H1 (cell line): Measurements from ENCODE around the gene CABP1. TPM values are rescaled to one million over a fixed set of nuclear protein-coding genes. Genes with fewer than 3 reads are reported as not detected.

Experiments
- CTCF ChIA-PET: fragments of 300-600 bp; sonication (Branson Sonifier 250); formaldehyde crosslinking; loops from one replicate; lab custom pipeline; 2021; ENCODE audit not compliant: partially characterized antibody; lab: Charles Lee
- POLR2A ChIA-PET: fragments of 300-600 bp; sonication (Branson Sonifier 250); formaldehyde crosslinking; loops from one replicate; lab custom pipeline; 2021; ENCODE audit warnings: inconsistent platforms; ENCODE audit not compliant: partially characterized antibody; lab: Charles Lee
- DNase-seq, 2 experiments: peaks; one replicate each; pipeline versions ENCODE4 v3.0.0 to v3.0.0-alpha.2; 2010 to 2022; ENCODE audit warnings: low spot score in 2 of 2, low read depth in 1 of 2, mixed read lengths in 1 of 2
- FAIRE-seq: peaks from 2 replicates; lab custom pipeline; 2011; peaks lifted over from hg19 to GRCh38; lab: Jason Lieb, UNC
- H2AFZ ChIP-seq: 2 replicates; pipeline ENCODE4 v1.8.1; 2012; ENCODE audit warnings: low read length, inconsistent platforms
- H2AK5ac ChIP-seq: 2 replicates; pipeline ENCODE4 v1.6.1; 2013; ENCODE audit warnings: low read depth, low read length
- H2BK120ac ChIP-seq: replicated peaks from 2 replicates; pipeline ENCODE3; 2013; ENCODE audit warnings: low read depth, low read length, inconsistent platforms
- H2BK12ac ChIP-seq: 2 replicates; pipeline ENCODE4 v1.6.1; 2013; ENCODE audit warnings: low read depth, low read length
- H2BK15ac ChIP-seq: 2 replicates; pipeline ENCODE4 v1.6.1; 2013; ENCODE audit warnings: low read length
- H2BK20ac ChIP-seq: 2 replicates; pipeline ENCODE4 v1.6.1; 2013; ENCODE audit warnings: low read length
- H2BK5ac ChIP-seq: 2 replicates; pipeline ENCODE4 v1.6.1; 2013; ENCODE audit warnings: low read depth, low read length
- H3K14ac ChIP-seq: 2 replicates; pipeline ENCODE4 v1.6.1; 2013; ENCODE audit warnings: inconsistent platforms; ENCODE audit not compliant: insufficient read length
- H3K18ac ChIP-seq: 2 replicates; pipeline ENCODE4 v1.6.1; 2013; ENCODE audit warnings: low read length; ENCODE audit errors: extremely low read depth
- H3K23ac ChIP-seq: 2 replicates; pipeline ENCODE4 v1.6.1; 2013; ENCODE audit warnings: inconsistent platforms; ENCODE audit not compliant: insufficient read length
- H3K23me2 ChIP-seq: 2 replicates; pipeline ENCODE4 v1.6.1; 2013; ENCODE audit warnings: low read depth, low read length
- H3K27ac ChIP-seq: 2 replicates; pipeline ENCODE4 v1.6.1; 2011; ENCODE audit warnings: low read depth, low read length, inconsistent platforms
- H3K27me3 ChIP-seq, 4 experiments: replicated peaks in 1 of 4; 1 replicate in 1 of 4; 2 replicates in 3 of 4; pipeline versions ENCODE4 v1.6.1 to v1.8.1; 2011 to 2013; ENCODE audit warnings: low read length in 3 of 4, mild to moderate bottlenecking in 3 of 4, inconsistent platforms in 2 of 4, mixed read lengths in 2 of 4, moderate library complexity in 1 of 4; ENCODE audit not compliant: control insufficient read depth in 3 of 4, insufficient read depth in 3 of 4; ENCODE audit errors: extremely low read depth in 1 of 4
- H3K36me3 ChIP-seq, 4 experiments: 2 replicates each; pipeline versions ENCODE4 v1.6.1 to v1.8.1; 2011 to 2013; ENCODE audit warnings: mild to moderate bottlenecking in 4 of 4, low read length in 3 of 4, moderate library complexity in 2 of 4, control low read depth in 1 of 4, inconsistent platforms in 1 of 4; ENCODE audit not compliant: insufficient read depth in 4 of 4, control insufficient read depth in 2 of 4
- H3K4ac ChIP-seq: replicated peaks from 2 replicates; pipeline ENCODE3; 2013; ENCODE audit warnings: low read length, low read depth, mixed read lengths, inconsistent platforms; ENCODE audit not compliant: insufficient read length
- H3K4me1 ChIP-seq, 4 experiments: replicated peaks in 1 of 4; 1 replicate in 1 of 4; 2 replicates in 3 of 4; pipeline versions ENCODE4 v1.6.1 to v1.8.1; 2011 to 2013; ENCODE audit warnings: low read length in 3 of 4, inconsistent platforms in 2 of 4, mixed read lengths in 1 of 4; ENCODE audit not compliant: insufficient read depth in 4 of 4, control insufficient read depth in 3 of 4
- H3K4me2 ChIP-seq, 2 experiments: 2 replicates each; pipeline versions ENCODE4 v1.6.1 to v1.8.1; 2011 to 2013; ENCODE audit warnings: low read depth in 2 of 2, low read length in 2 of 2, control low read depth in 1 of 2, inconsistent platforms in 1 of 2, mild to moderate bottlenecking in 1 of 2; ENCODE audit not compliant: insufficient read depth in 1 of 2
- H3K4me3 ChIP-seq, 4 experiments: fragments of 200-600, 300-600 bp in 1 of 4; sonication (generic), shearing (Covaris generic), sonication (Bioruptor Twin) in 1 of 4; 2 replicates each; pipeline versions ENCODE4 v1.5.1 to v1.8.1; 2011 to 2016; ENCODE audit warnings: low read length in 4 of 4, low read depth in 3 of 4, control low read depth in 2 of 4, inconsistent platforms in 2 of 4, mild to moderate bottlenecking in 2 of 4, mixed read lengths in 1 of 4, moderate library complexity in 1 of 4; ENCODE audit not compliant: insufficient read depth in 2 of 4; ENCODE audit errors: extremely low read depth in 1 of 4
- H3K56ac ChIP-seq: replicated peaks from 2 replicates; pipeline ENCODE3; 2013; ENCODE audit warnings: low read depth, mild to moderate bottlenecking, mixed read lengths, low read length, inconsistent platforms; ENCODE audit not compliant: insufficient read length
- H3K79me1 ChIP-seq: 2 replicates; pipeline ENCODE4 v1.6.1; 2013; ENCODE audit warnings: low read depth, low read length, control low read depth
- H3K79me2 ChIP-seq, 2 experiments: 2 replicates each; pipeline versions ENCODE4 v1.6.1 to v1.8.1; 2012 to 2013; ENCODE audit warnings: low read length in 2 of 2, mild to moderate bottlenecking in 2 of 2, inconsistent platforms in 1 of 2; ENCODE audit not compliant: insufficient read depth in 2 of 2, control insufficient read depth in 1 of 2
- H3K9ac ChIP-seq, 4 experiments: replicated peaks in 1 of 4; 1 replicate in 1 of 4; 2 replicates in 3 of 4; pipeline versions ENCODE4 v1.6.1 to v1.8.1; 2011 to 2013; ENCODE audit warnings: low read depth in 3 of 4, low read length in 3 of 4, control low read depth in 2 of 4, mild to moderate bottlenecking in 2 of 4, moderate library complexity in 2 of 4, inconsistent platforms in 1 of 4; ENCODE audit errors: extremely low read depth in 1 of 4
- H3K9me3 ChIP-seq, 2 experiments: 2 replicates each; pipeline versions ENCODE4 v1.6.1 to v1.8.1; 2012 to 2013; ENCODE audit warnings: mild to moderate bottlenecking in 2 of 2, moderate library complexity in 2 of 2, control low read depth in 1 of 2, inconsistent platforms in 1 of 2, low read depth in 1 of 2, low read length in 1 of 2, mixed read lengths in 1 of 2; ENCODE audit not compliant: insufficient read depth in 2 of 2
- H4K20me1 ChIP-seq, 2 experiments: replicated peaks in 1 of 2; 2 replicates each; pipeline versions ENCODE3 to v1.8.1; 2011 to 2013; ENCODE audit warnings: inconsistent platforms in 2 of 2, low read length in 2 of 2, mild to moderate bottlenecking in 1 of 2; ENCODE audit not compliant: insufficient read depth in 2 of 2, control insufficient read depth in 1 of 2
- H4K5ac ChIP-seq: 2 replicates; pipeline ENCODE4 v1.6.1; 2013; ENCODE audit warnings: low read length, low read depth, mixed read lengths, inconsistent platforms; ENCODE audit not compliant: insufficient read length
- H4K8ac ChIP-seq: 2 replicates; pipeline ENCODE4 v1.8.0; 2013; ENCODE audit warnings: mild to moderate bottlenecking, moderate library complexity, low read length, inconsistent platforms; ENCODE audit not compliant: insufficient read depth; ENCODE audit errors: extremely low read depth
- H4K91ac ChIP-seq: replicated peaks from 2 replicates; pipeline ENCODE3; 2013; ENCODE audit warnings: low read length, mixed read lengths, inconsistent platforms; ENCODE audit not compliant: insufficient read length
- BCL11A ChIP-seq, 2 experiments: IDR thresholded peaks; one replicate each; pipeline ENCODE4 v1.6.1; 2011; ENCODE audit warnings: low read depth in 2 of 2, low read length in 2 of 2, mild to moderate bottlenecking in 2 of 2
- JUND ChIP-seq: IDR thresholded peaks from 2 replicates; pipeline ENCODE4 v1.6.1; 2011; ENCODE audit warnings: mild to moderate bottlenecking, improper control_type of control experiment, low read length
- RBBP5 ChIP-seq: IDR thresholded peaks from 2 replicates; pipeline ENCODE4 v1.7.1; 2012; ENCODE audit warnings: low read depth, mild to moderate bottlenecking, inconsistent platforms, low read length, moderate library complexity, borderline replicate concordance
- RXRA ChIP-seq: IDR thresholded peaks from 2 replicates; pipeline ENCODE4 v1.6.1; 2011; ENCODE audit warnings: low read depth, mild to moderate bottlenecking, low read length, moderate library complexity; ENCODE audit not compliant: insufficient read depth
- SIN3A ChIP-seq, 2 experiments: IDR thresholded peaks in 1 of 2; conservative IDR thresholded peaks in 1 of 2; 2 replicates each; pipeline ENCODE4 v1.6.1; 2011 to 2012; ENCODE audit warnings: low read length in 2 of 2, improper control_type of control experiment in 1 of 2, low read depth in 1 of 2, mild to moderate bottlenecking in 1 of 2
- SP4 ChIP-seq: IDR thresholded peaks from 2 replicates; pipeline ENCODE4 v1.6.1; 2012; ENCODE audit warnings: low read length, inconsistent platforms
- TAF1 ChIP-seq: IDR thresholded peaks from 2 replicates; pipeline ENCODE4 v1.6.1; 2011; ENCODE audit warnings: mild to moderate bottlenecking, low read depth, low read length
- USF2 ChIP-seq: IDR thresholded peaks from 2 replicates; pipeline ENCODE4 v1.6.1; 2011; ENCODE audit warnings: low read length, improper control_type of control experiment
- ZNF274 ChIP-seq: IDR thresholded peaks from 2 replicates; pipeline ENCODE4 v1.7.0; 2012; ENCODE audit warnings: low read length, borderline replicate concordance; ENCODE audit errors: extremely low read depth
- WGBS, 2 experiments: shearing (Covaris generic) in 1 of 2; methylation state at CpG; one replicate each; pipeline versions ENCODE4 v1.1.6 to v1.1.7; 2013 to 2015; ENCODE audit warnings: low lambda C conversion rate in 2 of 2, mixed read lengths in 2 of 2, inconsistent platforms in 1 of 2, low coverage in 1 of 2, missing lambda C conversion rate in 1 of 2; ENCODE audit not compliant: insufficient replicate concordance in 2 of 2, insufficient coverage in 1 of 2, insufficient read length in 1 of 2; ENCODE audit errors: extremely low coverage in 1 of 2, missing lambda C conversion rate in 1 of 2; 5-methylcytosine and 5-hydroxymethylcytosine counted together
- polyA plus RNA-seq, 7 experiments: library from polyadenylated mRNA; depleted of rRNA in 3 of 7; stranded (reverse) in 5 of 7; unstranded in 2 of 7; fragments of >200 nt in 5 of 7; fragments of 200-250 nt in 2 of 7; gene quantifications; 1 replicate in 5 of 7; 2 replicates in 1 of 7; 4 replicates in 1 of 7; pipeline versions ENCODE4 v1.2.1 to v1.2.3, GENCODE V29; 2011 to 2013; ENCODE audit warnings: missing spikeins in 2 of 7, mixed read lengths in 2 of 7
- total RNA-seq: library from RNA; stranded (reverse); fragmentation: NEBNext Ultra II Directional; extraction: Animal tissue kit (Norgen Biotek cat#: 25700); gene quantifications from 2 replicates; pipeline ENCODE4 v1.2.1, GENCODE V29; 2021

CABP1 gene
- total and polyA plus RNA-seq, 2 of the 8 experiments (the other 6 are each of a cell fraction or from before 2014, with no cell fraction given), result 3.9 to 7.4 TPM

- H2BK12ac ChIP-seq, result no peak overlapping the region
- no peaks in the 10 kb centered on the region for H4K20me1 ChIP-seq
- H3K4me1 ChIP-seq, result peaks cover 0 to 6% (median 4%) of the 10 kb centered on the region in 4 experiments; a peak in 4 of 7 replicates
- no peak overlapping the region for H2AFZ ChIP-seq
- no peak overlapping the region for H3K27ac ChIP-seq
- no peak overlapping the region for H3K4me3 ChIP-seq
- H3K79me2 ChIP-seq, result peaks cover 0 to 2% of the 10 kb centered on the region in 2 experiments; a peak in 1 of 4 replicates
- no peaks in the 10 kb centered on the region for H3K9me3 ChIP-seq
- H3K4me2 ChIP-seq, result no peak overlapping the region
- no peak overlapping the region for H3K23ac ChIP-seq
- H3K4ac ChIP-seq, result no peak overlapping the region
- POLR2A ChIA-PET, result interaction anchor here (0.8 to 2.4 kb wide), 3 partner anchors 18 to 196 kb away, joined by 3 to 10 read pairs (median 3); partner anchors contain the start of genes CABP1 and MLEC
- H3K27me3 ChIP-seq, result no peaks in the 10 kb centered on the region
- no peak overlapping the region for H4K91ac ChIP-seq
- 92% methylated on average over 1 of the region's 1 CpG; no CpG with 5 or more reads in 1 of the 2 experiments for WGBS, 2 experiments
- no peak overlapping the region for H3K9ac ChIP-seq
- no peak overlapping the region for H2AK5ac ChIP-seq
- H2BK5ac ChIP-seq, result no peak overlapping the region
- no peaks in the 10 kb centered on the region for H3K23me2 ChIP-seq
- DNase-seq (no peak), FAIRE-seq (no peak)
- no peak overlapping the region for H3K56ac ChIP-seq
- no peak for TF ChIP-seq SP4
- TF ChIP-seq USF2, result no peak
- no peak for TF ChIP-seq TAF1
- no peak for TF ChIP-seq RBBP5
- no peak for TF ChIP-seq JUND
- no peak for TF ChIP-seq BCL11A (IDR thresholded peaks at IDR 0.05; ENCODE audit: low read depth in 2 of 2, low read length in 2 of 2)
- TF ChIP-seq RXRA, result no peak
- TF ChIP-seq ZNF274, result no peak
- TF ChIP-seq SIN3A (conservative IDR thresholded peaks at IDR 0.05 in 1 of 2, IDR thresholded peaks at IDR 0.05 in 1 of 2; ENCODE audit: low read depth in 1 of 2, low read length in 2 of 2), result no peak
- H2BK120ac ChIP-seq, result no peak overlapping the region
- CTCF ChIA-PET, result interaction anchor here (0.6 to 3.4 kb wide), 4 partner anchors 45 to 1601 kb away, joined by 3 to 13 read pairs (median 5); no protein-coding TSS in a partner anchor
- H2BK15ac ChIP-seq, result no peak overlapping the region
- H4K8ac ChIP-seq, result no peak overlapping the region
- H2BK20ac ChIP-seq, result no peak overlapping the region
- H3K14ac ChIP-seq, result no peak overlapping the region
- no peaks in the 10 kb centered on the region for H3K79me1 ChIP-seq
- H3K36me3 ChIP-seq, result peaks cover 7 to 27% (median 13%) of the 10 kb centered on the region in 4 experiments; a peak in 7 of 8 replicates
- H3K18ac ChIP-seq, result no peak overlapping the region
- no peak overlapping the region for H4K5ac ChIP-seq
These were observed 65.2 kb downstream of the CABP1 start for GRCh38 chr12:120705618-120706017.
